ENCODE results near the gene PHLDB3.
"Not testable (repeated sequence)": the region's sequence is repeated elsewhere in the genome, so short reads cannot be mapped to it uniquely, and the experiment has no call there.

PHLDB3 gene

GRCh38 chr19:43466793-43467192, 37.8 kb downstream of the PHLDB3 start:
- DNase-seq, result no peak

- DNase-seq, result no peak
These were observed 39.0 kb downstream of the PHLDB3 start, which contains the start of gene LYPD3 for GRCh38 chr19:43465468-43466120. Gene LYPD3, minus strand, starts transcription at chr19:43465608. Its CDS starts 37 bp downstream, at chr19:43465571.

- DNase-seq, result no peak
These were observed 40.3 kb downstream of the PHLDB3 start for GRCh38 chr19:43464134-43464775.

GRCh38 chr19:43463381-43464133, 41.0 kb downstream of the PHLDB3 start:
- DNase-seq, result peak; percentile 92

GRCh38 chr19:43462785-43463380, 41.7 kb downstream of the PHLDB3 start:
- DNase-seq, result no peak

GRCh38 chr19:43462383-43462782, 42.2 kb downstream of the PHLDB3 start:
- no peak for DNase-seq

- DNase-seq, result no peak
These were observed 43.2 kb downstream of the PHLDB3 start for GRCh38 chr19:43461303-43461702.

- no peak for DNase-seq
These were observed 44.1 kb downstream of the PHLDB3 start for GRCh38 chr19:43460362-43461016.

GRCh38 chr19:43457809-43458208, 46.7 kb downstream of the PHLDB3 start:
- DNase-seq, result no peak

GRCh38 chr19:43455321-43456113, 49.0 kb downstream of the PHLDB3 start:
- DNase-seq, result no peak

GRCh38 chr19:43454031-43454430, 50.5 kb downstream of the PHLDB3 start:
- no peak for DNase-seq

GRCh38 chr19:43452582-43452981, 52.0 kb downstream of the PHLDB3 start:
- DNase-seq, result no peak

GRCh38 chr19:43450545-43450997, 54.0 kb downstream of the PHLDB3 start:
- no peak for DNase-seq

GRCh38 chr19:43447655-43448054, 56.9 kb downstream of the PHLDB3 start:
- DNase-seq, result no peak

GRCh38 chr19:43446746-43447489, 57.6 kb downstream of the PHLDB3 start:
- DNase-seq, result peak; percentile 56

GRCh38 chr19:43445426-43445825, 59.1 kb downstream of the PHLDB3 start:
- DNase-seq, result no peak

GRCh38 chr19:43444531-43445287, 59.8 kb downstream of the PHLDB3 start:
- no peak for DNase-seq

GRCh38 chr19:43444091-43444490, 60.5 kb downstream of the PHLDB3 start:
- not testable (repeated sequence) for DNase-seq

GRCh38 chr19:43441716-43442115, 62.8 kb downstream of the PHLDB3 start:
- no peak for DNase-seq

GRCh38 chr19:43439709-43440063, 64.9 kb downstream of the PHLDB3 start:
- no peak for DNase-seq

Measured in NCI-H2171 treated with DMSO at 0.1 percent for 48 hours (cell line).